HG03066 (cell line): ENCODE measurements around the gene SUPT20HL1.
"Not testable (repeated sequence)": the region's sequence is repeated elsewhere in the genome, so short reads cannot be mapped to it uniquely, and the experiment has no call there.

Experiments used
- ATAC-seq: cut with Tn5 transposase; IDR thresholded peaks from one replicate; pipeline ENCODE4 v1.9.1; 2021; ENCODE audit warnings: low read depth; ENCODE audit not compliant: unreplicated experiment

Gene SUPT20HL1

GRCh38 chrX:24362089-24362745, 1.8 kb downstream of the SUPT20HL1 start:
- ATAC-seq: not testable (repeated sequence)

DNA sequence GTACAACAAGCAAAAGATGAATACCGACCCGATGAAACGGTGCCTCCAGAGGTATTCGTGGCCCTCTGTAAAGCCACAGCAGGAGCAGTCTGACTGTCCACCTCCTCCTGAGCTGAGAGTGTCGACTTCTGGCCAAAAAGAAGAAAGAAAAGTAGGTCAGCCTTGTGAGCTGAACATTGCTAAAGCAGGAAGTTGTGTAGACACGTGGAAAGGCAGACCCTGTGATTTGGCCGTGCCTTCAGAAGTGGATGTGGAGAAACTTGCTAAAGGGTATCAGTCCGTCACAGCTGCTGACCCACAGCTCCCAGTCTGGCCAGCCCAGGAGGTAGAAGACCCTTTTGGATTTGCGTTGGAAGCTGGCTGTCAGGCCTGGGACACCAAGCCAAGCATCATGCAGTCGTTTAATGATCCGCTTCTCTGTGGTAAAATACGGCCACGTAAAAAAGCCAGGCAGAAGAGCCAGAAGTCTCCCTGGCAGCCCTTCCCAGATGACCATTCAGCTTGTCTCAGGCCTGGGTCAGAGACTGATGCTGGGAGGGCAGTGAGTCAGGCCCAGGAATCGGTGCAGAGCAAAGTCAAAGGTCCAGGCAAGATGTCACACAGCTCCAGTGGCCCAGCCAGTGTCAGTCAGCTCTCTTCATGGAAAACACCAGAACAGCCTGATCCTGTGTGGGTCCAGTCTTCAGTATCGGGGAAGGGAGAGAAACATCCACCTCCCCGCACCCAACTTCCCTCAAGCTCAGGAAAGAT, 3.2 kb downstream of the SUPT20HL1 start:
- not testable (repeated sequence) for ATAC-seq

DNA sequence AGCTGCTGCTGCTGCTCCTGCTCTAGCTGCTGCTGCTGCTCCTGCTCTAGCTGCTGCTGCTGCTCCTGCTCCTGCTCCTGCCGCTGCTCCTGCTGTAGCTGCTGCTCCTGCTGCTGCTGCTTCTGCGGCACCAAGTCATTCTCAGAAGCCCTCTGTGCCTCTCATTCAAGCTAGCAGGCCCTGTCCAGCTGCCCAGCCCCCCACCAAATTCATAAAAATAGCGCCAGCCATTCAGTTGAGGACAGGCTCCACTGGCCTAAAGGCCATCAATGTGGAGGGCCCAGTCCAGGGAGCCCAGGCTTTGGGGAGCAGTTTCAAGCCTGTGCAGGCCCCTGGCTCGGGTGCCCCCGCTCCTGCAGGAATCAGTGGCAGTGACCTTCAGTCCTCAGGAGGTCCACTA, 3.9 kb downstream of the SUPT20HL1 start:
- ATAC-seq: no peak

DNA sequence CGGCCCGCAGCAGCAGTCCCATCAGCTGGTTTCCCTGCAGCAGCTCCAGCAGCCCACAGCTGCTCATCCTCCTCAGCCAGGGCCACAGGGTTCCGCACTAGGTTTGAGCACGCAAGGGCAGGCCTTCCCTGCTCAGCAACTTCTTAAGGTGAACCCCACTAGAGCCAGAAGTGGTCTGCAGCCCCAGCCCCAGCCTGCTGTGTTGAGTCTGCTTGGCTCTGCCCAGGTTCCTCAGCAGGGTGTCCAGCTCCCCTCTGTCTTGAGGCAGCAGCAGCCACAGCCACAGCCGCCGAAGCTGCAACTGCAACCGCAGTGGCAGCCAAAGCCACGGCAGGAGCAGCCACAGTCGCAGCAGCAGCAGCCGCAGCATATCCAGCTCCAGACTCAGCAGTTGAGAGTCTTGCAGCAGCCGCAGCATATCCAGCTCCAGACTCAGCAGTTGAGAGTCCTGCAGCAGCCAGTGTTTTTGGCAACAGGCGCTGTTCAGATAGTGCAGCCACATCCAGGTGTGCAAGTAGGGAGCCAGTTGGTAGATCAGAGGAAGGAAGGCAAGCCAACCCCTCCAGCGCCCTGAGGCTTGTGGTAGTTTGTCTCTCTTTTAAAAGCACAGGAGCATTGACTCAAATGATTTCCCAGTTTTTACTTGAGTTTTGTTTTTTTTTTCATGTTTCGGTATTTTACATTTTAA, 4.6 kb downstream of the SUPT20HL1 start:
- ATAC-seq: no peak

DNA sequence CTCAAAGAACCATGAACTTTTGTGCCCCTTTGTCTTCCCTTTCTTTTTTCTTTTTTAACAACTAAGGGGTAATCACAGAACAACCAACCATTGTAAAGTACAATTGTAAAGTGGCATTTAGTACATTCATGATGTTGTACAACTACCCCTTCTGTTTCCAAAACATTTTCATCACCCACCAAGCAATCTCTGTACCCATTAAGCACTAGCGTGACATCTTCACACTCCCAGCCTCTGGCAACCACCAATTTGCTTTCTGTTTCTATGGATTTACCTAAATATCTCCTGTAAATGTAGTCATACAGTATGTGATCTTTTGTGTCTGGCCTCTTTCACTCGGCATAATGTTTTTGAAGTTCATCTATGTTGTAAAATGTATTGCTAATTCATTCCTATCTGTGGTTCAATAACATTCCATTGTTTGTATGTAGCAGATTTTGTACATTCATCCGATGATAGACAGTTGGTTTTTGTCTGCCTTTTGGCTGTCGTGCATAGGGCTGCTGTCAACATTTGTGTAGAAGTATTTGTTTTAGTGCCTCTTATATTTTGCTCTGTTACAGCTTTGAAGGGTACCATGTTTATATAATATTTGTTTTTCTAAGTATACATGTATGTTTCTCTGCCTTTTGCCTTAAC, 6.4 kb downstream of the SUPT20HL1 start:
- not testable (repeated sequence) for ATAC-seq

DNA sequence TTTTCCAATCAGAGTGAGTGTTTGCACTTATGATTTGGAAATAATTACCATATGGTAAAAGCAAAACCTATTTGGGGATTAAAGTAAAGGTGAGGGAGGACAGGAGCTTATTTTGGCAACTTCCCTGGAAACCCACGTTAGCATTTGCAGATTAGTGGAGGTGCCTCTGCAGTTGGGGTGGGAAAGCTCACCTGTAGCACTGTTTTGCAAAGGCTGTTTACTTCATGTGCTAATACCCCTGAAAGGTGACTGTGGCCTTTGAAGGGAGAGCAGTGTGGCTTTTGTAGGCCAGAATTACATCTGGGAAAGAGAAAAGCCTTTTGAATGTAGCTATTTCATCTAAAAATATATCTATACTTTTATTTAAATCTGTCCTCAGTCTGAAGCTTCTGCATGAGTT, 9.4 kb downstream of the SUPT20HL1 start:
- ATAC-seq: no peak

- ATAC-seq: peak; percentile 66
Measured at GRCh38 chrX:24371391-24371972, 11.0 kb downstream of the SUPT20HL1 start.

DNA sequence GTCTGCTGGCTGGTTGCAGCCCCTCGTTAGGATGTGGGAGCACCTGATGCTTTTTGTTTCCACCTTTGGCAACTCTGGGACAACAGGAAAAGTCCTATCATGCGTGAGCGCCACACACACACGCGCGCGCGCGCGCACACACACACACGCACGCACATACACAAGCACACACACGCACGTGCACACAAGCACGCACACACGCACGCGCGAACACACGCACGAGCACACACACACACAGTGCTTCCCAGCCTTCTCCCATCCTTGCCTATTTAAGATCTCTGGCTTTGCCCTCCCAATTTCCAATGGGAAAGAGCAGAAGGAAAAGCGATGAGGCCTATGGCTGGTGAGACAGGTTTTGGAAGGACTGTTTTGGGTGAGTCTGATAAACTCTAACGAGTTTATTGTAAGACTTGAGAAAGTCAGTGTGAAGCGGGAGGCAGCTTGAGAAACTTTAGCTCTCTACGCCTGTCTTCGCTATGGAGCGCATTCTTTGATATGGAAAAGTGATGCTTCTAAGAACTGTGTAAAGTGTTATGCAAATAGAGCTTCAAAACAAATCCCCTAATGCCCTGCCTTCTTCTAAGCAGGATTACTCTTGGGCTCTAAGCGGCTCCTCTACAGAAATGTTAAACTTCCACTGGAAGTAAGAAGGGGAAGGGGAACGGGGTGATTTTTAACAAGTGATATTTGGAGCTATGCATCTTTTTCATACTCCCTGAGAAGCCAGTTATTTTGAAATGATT, 11.8 kb downstream of the SUPT20HL1 start:
- ATAC-seq: no peak

GRCh38 chrX:24375600-24376131, 15.2 kb downstream of the SUPT20HL1 start:
- no peak for ATAC-seq

- ATAC-seq: no peak
Measured at GRCh38 chrX:24376403-24376802, 16.0 kb downstream of the SUPT20HL1 start.

DNA sequence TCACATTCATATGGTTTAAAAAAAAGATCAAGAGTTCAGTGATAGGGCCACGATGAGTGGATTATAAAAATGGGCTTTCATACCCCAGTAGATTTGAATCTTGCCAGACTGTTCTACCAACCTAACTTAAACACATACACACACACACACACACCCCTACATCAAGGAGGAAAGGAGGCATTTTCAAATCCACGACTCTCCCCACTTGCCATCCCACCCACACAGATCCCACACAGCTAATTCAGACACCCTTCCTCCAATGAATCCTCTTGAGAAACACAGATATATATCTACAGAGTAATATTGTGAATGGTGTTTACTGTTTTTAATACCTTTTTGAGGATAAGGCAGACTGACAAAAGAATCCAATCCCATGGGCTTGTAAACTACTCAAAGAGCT, 16.8 kb downstream of the SUPT20HL1 start:
- ATAC-seq: no peak

GRCh38 chrX:24377911-24378468, 17.6 kb downstream of the SUPT20HL1 start:
- no peak for ATAC-seq

DNA sequence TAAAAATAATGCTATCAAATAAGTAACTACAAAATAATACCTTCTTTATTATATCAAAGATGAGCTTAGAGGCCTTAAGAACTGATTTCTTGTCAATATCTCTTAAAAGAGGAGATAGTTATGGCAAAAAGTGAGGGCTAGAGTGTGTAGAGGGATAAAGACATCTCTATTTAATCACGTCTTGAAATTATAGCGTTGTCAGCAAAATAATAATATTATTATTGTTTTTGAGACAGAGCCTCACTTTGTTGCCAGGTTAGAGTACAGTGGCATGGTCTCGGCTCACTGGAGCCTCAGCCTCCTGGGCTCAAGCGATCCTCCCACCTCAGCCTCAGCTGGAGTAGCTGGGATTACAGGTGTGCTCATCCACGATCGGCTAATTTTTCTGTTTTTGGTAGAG, 18.3 kb downstream of the SUPT20HL1 start:
- ATAC-seq: no peak

DNA sequence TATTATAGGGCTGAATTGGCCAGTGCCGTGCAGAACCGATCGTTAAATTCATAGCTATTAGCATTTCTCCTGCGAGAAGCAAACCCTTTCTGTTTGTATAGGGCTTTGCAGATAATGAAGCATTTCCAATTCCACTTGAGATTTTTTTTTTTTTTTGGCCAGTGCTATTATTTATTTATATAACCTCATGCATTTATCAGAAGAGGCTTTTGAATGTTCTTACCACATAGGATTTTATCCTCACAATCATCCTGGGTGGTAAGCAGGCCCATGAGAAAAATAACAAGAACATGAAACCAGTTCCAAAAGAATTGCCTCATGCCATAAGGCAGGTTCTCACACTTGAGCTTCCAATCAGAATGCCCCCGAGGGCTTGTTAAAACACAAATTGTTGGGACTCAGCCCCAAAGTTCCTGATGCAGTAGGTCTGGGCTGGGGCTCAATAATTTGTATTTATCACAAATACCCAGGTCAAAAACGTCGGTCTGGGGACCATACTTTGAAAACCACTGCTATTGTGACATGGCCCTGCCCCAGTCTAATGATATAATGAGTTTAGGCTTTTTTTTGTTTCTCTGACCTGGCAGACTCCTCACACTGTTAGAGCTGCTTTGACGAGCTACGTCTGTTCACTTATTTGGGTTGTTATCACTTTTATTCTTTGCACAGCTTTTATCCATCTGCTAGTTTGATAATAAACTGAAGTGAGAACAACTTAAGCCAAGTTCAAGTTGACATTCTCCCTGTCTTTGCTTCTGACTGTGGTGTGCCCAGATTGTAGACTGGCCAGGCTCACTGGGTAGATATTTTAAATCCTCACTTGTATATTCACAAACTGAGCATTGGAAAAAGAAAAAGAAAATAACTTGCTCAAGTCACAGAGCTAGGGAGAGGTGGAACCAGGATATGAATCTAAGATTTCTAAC, 20.1 kb downstream of the SUPT20HL1 start:
- no peak for ATAC-seq

GRCh38 chrX:24382315-24382714, 21.9 kb downstream of the SUPT20HL1 start:
- not testable (repeated sequence) for ATAC-seq

DNA sequence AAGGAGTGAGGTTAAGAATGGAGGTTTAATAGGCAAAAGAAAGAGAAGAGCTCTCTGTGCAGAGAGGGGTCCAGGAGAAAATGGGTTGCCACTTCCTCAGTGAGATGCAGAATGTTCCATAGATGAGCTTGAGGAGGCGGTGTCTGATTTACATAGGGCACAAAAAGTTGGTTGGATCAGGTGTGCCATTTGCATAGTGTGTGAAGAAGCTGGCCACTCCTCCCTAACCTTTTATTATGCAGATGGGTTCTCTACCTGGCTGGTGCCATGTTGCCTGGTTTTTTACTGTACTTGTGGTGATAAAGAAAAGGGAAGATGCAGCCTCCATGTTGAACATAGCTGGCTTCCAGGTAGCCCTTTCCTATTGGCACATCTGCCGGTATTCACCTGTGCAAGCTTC, 27.3 kb downstream of the SUPT20HL1 start:
- ATAC-seq: no peak

GRCh38 chrX:24391389-24391788, 30.9 kb downstream of the SUPT20HL1 start:
- ATAC-seq: no peak

GRCh38 chrX:24391843-24392242, 31.4 kb downstream of the SUPT20HL1 start:
- ATAC-seq: no peak
